Measurements from ENCODE around the gene SLC44A5.
"Not testable (repeated sequence)": the region's sequence is repeated elsewhere in the genome, so short reads cannot be mapped to it uniquely, and the experiment has no call there.

The SLC44A5 gene

DNA sequence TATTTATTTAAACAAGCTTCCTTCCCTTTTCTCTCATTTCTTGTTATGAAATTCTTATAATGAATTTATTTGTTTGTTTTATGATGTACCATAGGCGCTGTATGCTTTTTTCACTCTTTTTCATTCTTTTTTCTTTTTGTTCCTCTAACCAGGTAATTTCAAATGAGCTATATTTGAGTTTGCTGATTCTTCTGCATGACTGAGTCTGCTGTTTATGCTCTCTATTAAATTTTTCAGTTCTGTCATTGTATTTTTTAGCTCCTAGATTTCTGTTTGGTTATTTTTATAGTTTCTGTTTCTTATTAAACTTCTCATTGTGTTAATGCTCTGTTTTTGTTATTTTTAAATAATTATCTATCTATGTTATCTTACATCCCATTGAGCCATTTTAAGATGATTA lies 244.3 kb downstream of the SLC44A5 start:
- no peak for DNase-seq (ENCODE audit: low spot score)

DNA sequence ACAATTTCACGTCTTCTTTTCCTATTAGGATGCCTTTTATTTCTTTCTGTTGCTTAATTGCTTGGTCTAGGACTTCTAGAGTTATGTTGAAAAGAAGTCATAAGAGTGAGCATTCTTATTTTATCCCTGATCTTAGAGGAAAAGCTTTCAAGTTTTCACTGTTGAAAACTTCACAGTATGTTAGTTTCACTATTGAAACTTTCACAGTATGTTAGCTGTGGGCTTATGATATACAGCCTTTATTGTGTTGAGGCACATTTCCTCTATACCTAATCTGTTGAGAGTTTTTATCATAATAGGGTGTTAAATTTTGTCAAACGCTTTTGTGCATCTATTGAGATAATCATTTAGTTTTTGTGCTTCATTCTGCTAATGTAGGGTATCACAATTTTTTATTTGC lies 249.7 kb downstream of the SLC44A5 start:
- DNase-seq (ENCODE audit: low spot score) = no peak

DNA sequence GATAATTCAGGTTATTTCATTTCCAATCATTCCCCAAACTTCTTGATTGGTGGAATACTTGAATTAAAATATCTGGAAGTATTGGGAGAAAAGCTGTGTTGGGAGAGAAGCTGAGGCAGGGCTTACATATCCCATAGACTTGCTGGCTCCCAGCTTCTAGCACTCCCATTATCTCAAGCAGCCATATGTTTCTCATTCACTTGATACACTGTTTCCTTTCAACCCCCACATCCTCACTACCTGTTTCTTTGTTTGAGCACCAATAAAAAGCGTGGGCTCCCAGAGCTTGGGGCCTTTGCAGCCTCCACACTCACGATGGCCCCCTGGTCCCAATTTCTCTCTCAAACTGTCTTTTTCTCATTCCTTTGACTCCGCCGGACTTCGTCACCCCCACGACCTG lies 256.6 kb downstream of the SLC44A5 start:
- not testable (repeated sequence) for DNase-seq (ENCODE audit: low spot score)

DNA sequence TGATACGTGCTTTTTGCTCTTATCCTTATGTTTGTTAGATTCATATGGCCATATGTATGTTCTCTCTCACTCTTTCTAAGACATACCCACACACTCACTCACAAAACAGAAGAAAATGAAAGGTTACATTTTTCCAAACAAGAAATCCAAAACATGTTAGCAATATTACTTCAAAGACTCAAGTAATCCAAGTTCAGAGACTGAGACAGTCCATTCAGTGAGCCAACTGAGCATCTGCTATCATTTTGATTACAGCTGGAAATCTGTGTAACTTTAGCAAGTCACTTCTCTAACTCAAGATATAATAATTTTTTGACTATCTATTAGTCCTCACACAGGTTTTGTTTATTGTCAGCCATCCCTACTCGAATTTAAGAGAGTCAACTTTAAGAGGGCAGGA lies 257.9 kb downstream of the SLC44A5 start:
- no peak for DNase-seq (ENCODE audit: low spot score)

DNA sequence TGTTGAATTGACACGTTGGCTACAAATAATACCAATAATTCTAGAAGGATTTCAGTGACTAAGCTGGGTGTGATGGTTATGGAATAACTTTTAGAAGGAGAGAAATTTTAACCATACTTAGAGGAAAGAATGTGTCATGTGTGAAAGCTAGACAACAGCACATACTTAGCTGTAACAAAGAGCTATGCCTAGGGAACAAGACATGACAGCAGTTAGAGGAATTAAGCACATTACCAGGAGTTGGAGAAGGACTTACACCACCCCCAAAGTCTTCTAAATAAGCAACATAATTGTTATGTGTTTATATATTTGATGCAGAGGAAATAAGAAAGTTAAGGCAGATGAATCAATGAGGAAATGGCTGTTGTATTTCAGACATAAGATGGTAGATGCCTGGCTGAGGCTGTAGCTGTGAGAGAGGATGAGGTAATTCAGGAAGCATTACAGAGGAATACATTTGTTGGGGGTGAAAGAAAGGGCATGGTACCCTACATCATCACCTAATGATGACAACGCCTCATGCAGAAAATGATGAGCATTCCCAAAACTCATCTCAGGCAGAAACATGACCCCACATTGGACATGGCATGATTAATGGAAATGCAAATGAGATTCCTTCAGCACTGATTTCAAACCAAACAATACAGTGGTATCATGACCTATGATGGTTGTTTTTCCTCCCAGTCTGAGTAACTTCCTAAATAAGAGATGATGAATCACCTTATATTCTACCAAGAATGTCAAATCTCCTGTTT lies 265.2 kb downstream of the SLC44A5 start:
- no peak for DNase-seq (ENCODE audit: low spot score)

DNA sequence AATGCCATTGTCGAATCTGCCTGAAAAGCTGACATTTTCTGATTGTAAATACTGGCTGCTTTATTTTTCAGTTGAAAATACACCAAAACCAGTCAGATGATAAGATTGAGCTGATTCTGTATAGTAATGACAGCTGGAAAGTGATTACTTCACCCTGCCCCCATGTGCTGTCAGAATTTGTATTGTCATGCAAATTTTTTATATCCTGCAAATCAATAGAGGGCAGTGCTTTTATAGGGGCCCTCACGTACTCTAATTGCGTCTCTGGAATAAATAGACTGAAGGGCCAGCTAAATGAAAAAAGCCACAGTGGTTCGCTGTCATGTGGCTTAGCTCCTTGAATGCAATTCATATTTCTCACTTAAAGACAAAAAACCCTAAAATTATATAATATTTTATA lies 268.1 kb downstream of the SLC44A5 start:
- no peak for DNase-seq (ENCODE audit: low spot score)

DNA sequence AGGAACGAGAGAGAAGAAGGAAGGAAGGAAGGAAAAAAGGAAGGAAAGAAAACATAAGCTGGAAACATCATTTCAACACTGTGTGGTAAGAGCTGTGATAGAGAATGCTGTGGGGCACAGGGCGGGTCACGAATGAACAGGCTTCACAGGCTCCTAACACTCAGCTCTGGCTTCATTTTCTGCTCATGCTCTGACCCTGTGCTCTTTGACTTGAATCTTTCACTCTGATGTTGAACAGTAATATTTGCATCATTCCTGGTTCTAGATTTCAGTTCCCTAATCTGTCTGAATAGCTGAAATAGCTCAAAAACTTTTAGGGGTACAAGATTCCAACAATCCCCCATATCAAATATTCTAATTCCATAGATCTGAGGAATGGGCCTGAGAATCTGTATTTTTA lies 269.4 kb downstream of the SLC44A5 start:
- no peak for DNase-seq (ENCODE audit: low spot score)

DNA sequence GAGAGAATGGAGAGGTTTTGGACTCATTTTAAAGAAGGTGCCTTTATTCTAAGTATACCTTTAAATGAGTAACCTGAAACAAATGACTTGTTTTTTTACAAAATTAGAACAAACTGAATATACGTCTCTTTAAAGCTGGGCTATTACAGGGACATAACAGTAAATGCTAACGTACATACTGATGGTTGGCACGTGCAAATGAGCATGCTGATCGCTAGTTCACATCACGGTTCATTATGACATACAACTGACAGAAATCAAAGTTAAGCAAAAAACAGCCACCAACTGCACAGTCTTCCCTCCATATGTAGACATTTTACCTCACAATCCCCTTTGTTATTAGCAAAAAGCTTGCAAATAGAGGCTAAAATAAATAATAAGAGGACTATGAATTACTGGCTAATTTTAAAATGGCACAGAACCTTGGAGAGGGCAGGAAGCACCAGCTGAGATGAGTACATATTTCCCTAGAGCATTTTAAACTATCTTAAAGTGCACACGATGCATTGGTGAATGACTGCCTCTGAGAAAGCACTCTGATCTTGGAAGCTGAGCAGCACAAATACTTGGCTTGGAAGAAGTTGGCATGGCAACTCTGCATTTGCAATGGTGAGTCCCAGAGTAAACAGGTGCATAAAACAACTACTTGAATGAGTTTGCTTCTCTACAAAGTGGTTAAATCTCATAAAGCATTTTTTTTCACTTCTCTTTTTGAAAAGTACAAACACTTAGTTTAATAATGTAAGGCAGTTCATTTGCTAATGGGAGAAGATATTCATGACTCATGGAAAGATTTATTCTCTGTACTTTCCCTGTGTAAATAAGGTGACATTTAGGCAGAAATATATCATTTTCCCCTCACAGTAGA lies 272.1 kb downstream of the SLC44A5 start:
- DNase-seq (ENCODE audit: low spot score) = no peak

DNA sequence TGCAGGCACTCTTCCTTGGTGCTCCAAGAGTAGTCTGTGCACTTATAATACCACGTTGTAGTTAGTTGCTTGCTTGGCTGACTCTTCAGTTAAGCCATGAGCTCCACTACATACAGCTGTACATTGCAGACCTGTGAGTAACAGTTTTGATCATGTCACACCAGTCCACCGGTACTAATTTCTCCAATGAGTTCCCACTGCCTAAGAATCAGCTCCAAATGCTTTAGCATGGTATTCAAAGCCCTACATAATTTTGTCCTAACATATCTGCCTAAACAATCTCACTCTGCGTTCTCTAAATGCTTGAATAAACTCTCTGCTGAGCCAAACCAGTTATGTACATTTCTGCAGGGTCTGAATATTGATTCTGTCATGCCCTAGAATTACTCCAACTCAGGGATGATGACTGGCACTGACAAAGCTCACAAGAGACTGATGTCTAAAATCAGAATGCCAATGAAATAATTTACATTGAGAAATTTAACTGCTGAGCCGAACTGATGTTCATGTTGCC lies 276.0 kb downstream of the SLC44A5 start:
- DNase-seq (ENCODE audit: low spot score) = no peak

DNA sequence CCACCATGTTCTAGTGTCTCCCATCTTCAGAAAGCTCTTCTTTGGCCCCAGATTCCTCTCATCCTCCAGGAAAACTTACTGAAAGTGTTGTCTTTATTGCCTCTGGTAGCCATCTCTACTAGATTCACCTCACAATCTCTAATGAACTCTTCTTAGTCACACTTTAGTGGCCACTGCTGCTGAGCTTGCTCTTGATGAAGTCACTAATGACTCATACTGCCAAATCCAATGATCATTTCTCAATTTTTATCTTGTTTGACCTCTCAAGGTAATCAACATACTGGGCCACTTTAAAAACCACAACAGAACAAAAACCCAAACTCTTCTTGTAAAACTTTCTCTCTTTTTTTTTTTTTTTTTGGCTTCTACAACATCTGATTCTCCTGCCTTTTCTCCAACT lies 280.3 kb downstream of the SLC44A5 start:
- DNase-seq (ENCODE audit: low spot score) = no peak

DNA sequence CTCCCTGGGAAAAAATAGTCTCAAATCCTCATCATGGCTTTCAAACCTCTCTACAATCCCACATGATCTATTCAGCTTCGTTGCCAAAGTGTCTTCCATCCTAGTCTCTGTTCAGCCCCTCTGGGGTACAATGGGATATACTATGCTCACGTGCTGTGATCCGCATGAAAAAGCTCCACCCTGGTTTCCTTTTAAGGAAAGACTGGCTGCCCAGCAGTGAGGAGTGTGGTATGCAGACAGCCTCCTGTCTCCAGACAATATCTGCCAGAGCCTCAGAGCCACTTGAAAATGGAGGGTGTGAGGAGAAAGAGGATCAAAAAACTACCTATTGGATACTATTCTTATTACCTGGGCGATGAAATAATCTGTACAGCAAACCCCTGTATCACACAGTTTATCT lies 282.2 kb downstream of the SLC44A5 start:
- no peak for DNase-seq (ENCODE audit: low spot score)

DNA sequence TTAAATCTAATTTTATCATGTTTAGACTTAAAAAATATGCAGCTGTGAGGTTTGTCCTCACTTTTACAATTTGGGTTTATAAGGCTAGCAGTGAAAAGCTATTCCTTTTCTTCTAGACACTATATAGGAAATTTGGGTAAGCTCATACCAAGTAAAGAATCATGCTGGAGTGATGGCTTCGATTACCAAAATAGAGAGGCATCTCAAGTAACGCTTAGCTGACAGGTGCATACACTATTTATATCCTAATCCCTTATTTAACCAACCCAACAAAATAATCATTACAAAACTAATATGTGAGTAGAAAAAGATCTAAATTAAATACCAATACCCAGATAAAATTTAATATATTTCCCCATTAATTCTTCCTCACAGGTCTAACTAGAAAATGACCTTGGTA lies 283.5 kb downstream of the SLC44A5 start:
- DNase-seq (ENCODE audit: low spot score) = no peak

DNA sequence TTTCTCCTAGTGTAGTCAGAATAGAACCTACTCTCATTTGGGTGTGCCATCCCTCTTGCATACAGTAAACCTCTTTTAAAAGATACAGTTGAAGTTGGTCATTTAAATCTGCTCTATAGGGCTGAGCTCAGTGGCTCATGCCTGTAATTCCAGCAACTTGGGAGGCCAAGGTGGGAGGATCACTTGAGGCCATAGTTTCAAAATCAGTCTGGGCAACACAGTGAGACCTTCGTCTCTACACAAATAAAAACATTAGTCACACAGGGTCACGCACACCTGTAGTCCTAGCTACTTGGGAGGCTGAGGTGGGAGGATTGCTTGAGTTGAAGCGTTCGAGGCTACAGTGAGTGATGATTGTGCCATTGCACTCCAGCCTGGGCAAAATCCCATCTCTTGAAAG lies 292.9 kb downstream of the SLC44A5 start:
- DNase-seq (ENCODE audit: low spot score) = no peak

DNA sequence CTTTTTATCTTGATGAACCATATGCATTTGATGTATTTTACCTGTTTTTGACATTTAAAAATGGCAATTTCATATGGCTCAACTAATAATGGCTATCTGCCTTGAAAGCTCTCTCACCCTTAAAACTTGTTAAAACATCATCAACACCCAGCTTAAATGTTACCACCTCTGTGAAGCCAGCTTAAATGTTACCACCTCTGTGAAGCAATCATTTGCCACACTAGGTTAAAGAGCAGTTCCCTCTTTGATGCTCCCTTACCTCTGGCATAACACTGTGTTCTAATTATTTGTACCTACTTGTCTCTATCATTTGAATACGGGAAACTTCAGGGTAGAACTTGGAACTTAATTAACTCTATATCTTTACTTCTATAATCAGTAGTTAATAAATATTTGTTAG lies 294.7 kb downstream of the SLC44A5 start:
- no peak for DNase-seq (ENCODE audit: low spot score)

DNA sequence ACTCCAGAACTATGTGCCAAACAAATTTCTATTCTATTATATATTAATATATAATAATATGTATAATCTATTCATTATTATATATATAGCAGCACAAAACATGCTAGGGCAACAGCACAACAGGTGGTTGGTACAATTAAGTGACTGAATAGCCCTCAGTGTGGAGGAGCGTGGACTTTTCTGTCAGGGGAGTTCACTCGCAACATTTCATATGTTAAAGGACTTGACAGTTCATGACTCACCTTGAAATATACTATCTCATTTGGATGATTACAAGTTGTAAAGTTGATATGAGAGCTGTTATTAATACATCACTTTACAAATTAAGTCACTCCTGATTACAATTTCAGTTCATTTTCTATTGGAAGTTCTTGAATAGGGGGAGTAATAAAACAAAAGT lies 298.3 kb downstream of the SLC44A5 start:
- DNase-seq (ENCODE audit: low spot score) = no peak

DNA sequence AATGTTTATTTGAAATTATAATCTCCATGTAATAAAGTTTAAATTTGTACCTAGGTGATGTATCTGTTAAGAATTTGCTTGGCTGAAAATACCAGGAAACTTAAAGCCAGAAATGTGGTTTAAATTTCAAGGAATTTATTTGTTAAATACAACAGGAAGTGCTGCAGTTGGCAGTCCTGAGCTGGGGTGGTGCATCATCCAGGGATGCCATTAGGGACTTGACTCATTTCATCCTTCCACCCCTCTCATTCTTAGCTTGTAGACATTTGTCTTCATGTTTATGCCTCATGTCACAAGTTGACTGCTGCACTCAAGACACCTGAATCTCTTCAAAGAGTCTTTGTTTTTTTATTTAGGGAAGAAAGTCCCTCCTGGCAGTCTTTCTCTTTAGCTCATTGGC lies 300.8 kb downstream of the SLC44A5 start:
- DNase-seq (ENCODE audit: low spot score) = no peak

DNA sequence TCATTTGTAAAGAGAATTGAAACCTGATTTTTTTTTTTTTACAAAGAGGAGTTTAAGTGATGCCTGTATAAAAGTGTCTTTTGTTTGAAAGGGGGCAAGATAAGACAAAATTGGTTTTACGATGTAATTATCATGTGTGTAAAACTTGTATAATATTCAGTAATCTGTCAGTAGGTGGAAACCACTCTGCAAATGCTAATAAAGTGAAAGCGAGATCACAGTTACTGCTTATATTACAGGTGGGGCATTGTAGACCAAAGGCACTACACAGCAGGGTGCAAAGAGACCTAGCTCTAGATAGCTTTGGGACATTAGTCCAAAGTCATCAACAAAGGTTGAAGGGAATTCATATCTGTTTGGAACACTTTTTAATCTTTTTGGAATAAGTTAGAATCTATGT lies 302.5 kb downstream of the SLC44A5 start:
- no peak for DNase-seq (ENCODE audit: low spot score)

DNA sequence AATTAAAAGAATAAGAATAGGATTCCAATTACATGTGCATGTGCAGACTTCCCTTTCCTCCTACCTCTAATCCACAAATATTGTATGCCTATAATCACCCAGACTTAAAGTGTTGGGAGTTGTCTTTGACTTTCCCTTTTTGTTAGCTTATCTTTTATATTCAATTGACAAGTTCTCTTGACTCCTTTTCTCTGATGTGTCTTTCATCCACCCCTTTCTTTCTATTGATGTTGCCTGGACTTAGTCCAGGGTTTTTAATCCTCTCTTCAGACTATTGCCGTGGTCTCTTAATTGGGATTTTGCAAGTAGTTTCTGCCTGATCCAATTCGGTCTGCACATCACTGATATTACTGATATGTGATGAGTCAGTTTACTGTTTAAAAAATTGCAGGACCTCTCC lies 305.9 kb downstream of the SLC44A5 start:
- no peak for DNase-seq (ENCODE audit: low spot score)

DNA sequence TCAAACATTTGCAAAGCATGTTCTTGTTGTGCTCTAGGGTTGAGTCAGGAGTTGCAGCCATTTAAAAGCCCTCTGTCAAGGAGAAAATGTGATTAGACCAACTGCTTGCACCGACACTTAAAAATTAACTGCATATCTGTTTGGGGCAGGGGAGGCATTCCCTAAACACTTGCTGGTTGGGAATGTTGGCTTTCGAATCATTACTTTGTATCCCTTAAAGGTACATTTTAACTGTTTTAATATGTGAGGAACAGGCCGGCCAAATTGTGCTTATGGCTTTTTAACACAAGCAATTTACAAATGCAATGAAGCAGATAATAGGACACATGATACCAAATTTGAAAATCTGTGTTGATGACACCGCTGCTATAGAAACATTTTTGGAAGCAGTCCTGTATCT lies 317.6 kb downstream of the SLC44A5 start:
- no peak for DNase-seq (ENCODE audit: low spot score)

DNA sequence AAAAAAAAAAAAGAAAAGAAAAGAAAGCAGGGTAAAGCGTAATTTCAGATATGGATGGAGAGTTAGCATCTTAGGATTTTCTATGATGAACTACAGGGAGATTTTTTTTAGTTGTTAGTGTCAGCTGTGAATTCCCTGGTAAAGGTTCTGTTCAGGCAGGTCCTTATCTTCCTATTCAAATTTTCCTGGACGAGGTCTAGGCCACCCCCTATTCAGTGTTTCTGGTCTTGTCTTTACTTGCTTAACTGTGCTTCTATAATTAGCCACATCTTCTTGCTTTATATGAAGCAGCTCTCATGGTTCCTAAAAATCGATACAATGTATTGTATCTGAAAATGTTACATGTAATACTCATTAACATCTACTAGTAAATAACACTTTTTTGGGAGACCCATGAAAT lies 318.9 kb downstream of the SLC44A5 start:
- no peak for DNase-seq (ENCODE audit: low spot score)

DNA sequence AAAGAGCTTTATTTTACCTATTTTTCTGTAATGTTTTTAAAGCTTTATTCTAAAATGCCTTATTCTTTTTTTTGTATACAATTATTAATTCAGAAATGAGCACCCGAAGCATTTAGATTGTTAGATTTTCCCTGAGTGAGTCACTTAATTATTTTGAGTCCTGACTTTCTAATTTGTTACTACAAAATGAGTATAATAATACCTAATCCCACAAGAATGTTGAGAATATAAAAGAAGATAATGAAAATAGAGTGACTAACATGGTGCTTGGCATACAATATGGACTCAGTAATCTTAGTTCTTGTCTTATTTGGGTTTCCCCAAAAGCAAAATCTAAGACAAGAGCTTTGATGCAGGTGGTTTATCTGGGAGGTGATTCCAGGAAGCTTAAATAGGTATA lies 334.5 kb downstream of the SLC44A5 start:
- no peak for DNase-seq (ENCODE audit: low spot score)

DNA sequence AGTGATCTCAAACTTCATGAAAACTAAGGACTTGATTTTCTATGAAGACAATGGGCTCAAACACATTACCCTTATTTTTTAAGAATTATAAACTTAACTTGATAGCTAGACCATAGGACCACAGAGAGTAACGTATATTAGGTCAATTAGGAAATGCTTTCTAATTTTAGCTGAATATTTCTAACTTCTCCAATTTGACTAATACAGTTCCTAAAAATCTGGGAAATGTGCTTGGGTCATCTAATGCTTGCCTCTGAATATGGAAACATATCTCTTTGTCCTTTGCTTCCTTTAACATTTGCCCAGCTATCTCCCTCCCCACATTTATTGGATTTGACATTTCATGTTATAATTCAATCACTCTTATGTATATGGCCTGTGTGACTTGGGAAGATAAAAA lies 335.3 kb downstream of the SLC44A5 start:
- no peak for DNase-seq (ENCODE audit: low spot score)

DNA sequence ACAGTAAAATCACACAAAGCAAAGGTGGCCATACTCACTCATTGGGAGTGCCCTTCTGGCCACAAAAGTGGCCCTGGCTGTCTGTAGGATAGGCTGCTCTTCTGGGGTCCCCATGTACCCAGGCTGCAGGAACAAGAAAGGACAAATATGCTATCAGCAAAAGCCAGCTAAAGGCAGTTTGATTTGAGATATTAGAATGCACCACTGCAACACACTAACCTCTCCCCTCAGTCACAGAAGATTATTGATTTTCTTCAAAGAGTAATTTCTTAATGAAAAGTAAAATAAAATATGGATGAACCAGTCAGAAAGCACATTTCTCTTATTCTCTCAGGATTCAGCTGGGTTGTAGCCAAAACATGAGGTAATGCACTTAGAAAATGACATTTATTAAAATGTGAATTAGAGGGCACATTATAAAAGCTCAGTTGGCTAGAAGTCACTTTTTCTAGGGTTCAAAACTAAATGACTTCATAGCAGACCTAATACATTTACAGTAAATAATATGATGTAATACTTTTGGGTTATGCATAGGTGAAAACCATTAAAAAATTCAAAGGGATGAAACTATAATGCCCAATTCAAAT lies 335.9 kb downstream of the SLC44A5 start:
- DNase-seq (ENCODE audit: low spot score) = no peak
